Measurements from ENCODE around the gene DNLZ. TPM values are rescaled to one million over a fixed set of nuclear protein-coding genes. Genes with fewer than 3 reads are reported as not detected.
A peak's percentile ranks its signal among the peaks of the same experiment; 100 is the strongest.

The DNLZ gene
- total and polyA plus RNA-seq, 9 of the 15 experiments (the other 6 are each of a cell fraction or from before 2014, with no cell fraction given) = 0.17 to 44.6 (median 3.4) TPM

- TF ChIP-seq VEZF1 (CRISPR knock-in tag; IDR thresholded peaks at IDR 0.05) (peak; percentile 33; the same call in 1 of the 2 replicates), GABPB1 (CRISPR knock-in tag; IDR thresholded peaks at IDR 0.05) (0 out of 2 replicates have a peak, but pooled peaks have one; percentile 26), ZNF217 (CRISPR knock-in tag; IDR thresholded peaks at IDR 0.05) (no peak), L3MBTL2 (IDR thresholded peaks at IDR 0.05) (no peak), ZNF668 (CRISPR knock-in tag; IDR thresholded peaks at IDR 0.05) (no peak), ZNF583 (CRISPR knock-in tag; IDR thresholded peaks at IDR 0.05) (no peak), ZSCAN29 (IDR thresholded peaks at IDR 0.05) (0 out of 2 replicates have a peak, but pooled peaks have one; percentile 21), TEAD4 (IDR thresholded peaks at IDR 0.05; ENCODE audit: low read length) (no peak), TEAD4 (CRISPR knock-in tag; IDR thresholded peaks at IDR 0.05; ENCODE audit: borderline replicate concordance) (no peak), CBX2 (IDR thresholded peaks at IDR 0.05; ENCODE audit: insufficient read depth, low read length, poor library complexity, severe bottlenecking) (no peak), DNMT1 (IDR thresholded peaks at IDR 0.05) (no peak), MTA3 (IDR thresholded peaks at IDR 0.05; ENCODE audit: borderline replicate concordance) (no peak), ZNF184 (CRISPR knock-in tag; IDR thresholded peaks at IDR 0.05) (no peak), ZFX (CRISPR knock-in tag; IDR thresholded peaks at IDR 0.05) (0 out of 2 replicates have a peak, but pooled peaks have one; percentile 16), POLR2AphosphoS2 (IDR thresholded peaks at IDR 0.05; ENCODE audit: low read length) (peak; percentile 80), DMBX1 (CRISPR knock-in tag; IDR thresholded peaks at IDR 0.05; ENCODE audit: borderline replicate concordance) (no peak)
- TF ChIP-seq, protein P1, sequence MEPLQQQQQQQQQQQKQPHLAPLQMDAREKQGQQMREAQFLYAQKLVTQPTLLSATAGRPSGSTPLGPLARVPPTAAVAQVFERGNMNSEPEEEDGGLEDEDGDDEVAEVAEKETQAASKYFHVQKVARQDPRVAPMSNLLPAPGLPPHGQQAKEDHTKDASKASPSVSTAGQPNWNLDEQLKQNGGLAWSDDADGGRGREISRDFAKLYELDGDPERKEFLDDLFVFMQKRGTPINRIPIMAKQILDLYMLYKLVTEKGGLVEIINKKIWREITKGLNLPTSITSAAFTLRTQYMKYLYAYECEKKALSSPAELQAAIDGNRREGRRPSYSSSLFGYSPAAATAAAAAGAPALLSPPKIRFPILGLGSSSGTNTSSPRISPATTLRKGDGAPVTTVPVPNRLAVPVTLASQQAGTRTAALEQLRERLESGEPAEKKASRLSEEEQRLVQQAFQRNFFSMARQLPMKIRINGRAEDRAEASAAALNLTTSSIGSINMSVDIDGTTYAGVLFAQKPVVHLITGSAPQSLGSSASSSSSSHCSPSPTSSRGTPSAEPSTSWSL (CRISPR knock-in tag; IDR thresholded peaks at IDR 0.05; ENCODE audit: borderline replicate concordance) = no peak
- TF ChIP-seq, protein P2, sequence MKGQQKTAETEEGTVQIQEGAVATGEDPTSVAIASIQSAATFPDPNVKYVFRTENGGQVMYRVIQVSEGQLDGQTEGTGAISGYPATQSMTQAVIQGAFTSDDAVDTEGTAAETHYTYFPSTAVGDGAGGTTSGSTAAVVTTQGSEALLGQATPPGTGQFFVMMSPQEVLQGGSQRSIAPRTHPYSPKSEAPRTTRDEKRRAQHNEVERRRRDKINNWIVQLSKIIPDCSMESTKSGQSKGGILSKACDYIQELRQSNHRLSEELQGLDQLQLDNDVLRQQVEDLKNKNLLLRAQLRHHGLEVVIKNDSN (CRISPR knock-in tag; IDR thresholded peaks at IDR 0.05) = no peak
- TF ChIP-seq, protein P3, sequence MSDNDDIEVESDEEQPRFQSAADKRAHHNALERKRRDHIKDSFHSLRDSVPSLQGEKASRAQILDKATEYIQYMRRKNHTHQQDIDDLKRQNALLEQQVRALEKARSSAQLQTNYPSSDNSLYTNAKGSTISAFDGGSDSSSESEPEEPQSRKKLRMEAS (CRISPR knock-in tag; IDR thresholded peaks at IDR 0.05) = no peak
- TF ChIP-seq, protein P4, sequence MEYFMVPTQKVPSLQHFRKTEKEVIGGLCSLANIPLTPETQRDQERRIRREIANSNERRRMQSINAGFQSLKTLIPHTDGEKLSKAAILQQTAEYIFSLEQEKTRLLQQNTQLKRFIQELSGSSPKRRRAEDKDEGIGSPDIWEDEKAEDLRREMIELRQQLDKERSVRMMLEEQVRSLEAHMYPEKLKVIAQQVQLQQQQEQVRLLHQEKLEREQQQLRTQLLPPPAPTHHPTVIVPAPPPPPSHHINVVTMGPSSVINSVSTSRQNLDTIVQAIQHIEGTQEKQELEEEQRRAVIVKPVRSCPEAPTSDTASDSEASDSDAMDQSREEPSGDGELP (CRISPR knock-in tag; IDR thresholded peaks at IDR 0.05; ENCODE audit: borderline replicate concordance) = 0 out of 2 replicates have a peak, but pooled peaks have one; percentile 10
Observed at GRCh38 chr9:136364942-136365774, 1.6 kb upstream of the DNLZ start (continued).

Measured in K562 (cell line).